A549 (cell line): ENCODE data around the gene TNRC6A. TPM values are rescaled to one million over a fixed set of nuclear protein-coding genes. Genes with fewer than 3 reads are reported as not detected.
A peak's percentile ranks its signal among the peaks of the same experiment; 100 is the strongest.
"Not testable (repeated sequence)": the region's sequence is repeated elsewhere in the genome, so short reads cannot be mapped to it uniquely, and the experiment has no call there.

Source experiments
- ATAC-seq, 2 experiments: fragments of 200-7000 bp in 1 of 2; fragments of >200 bp in 1 of 2; cut with Nextera tagmentation in 1 of 2; cut with Tn5 transposase in 1 of 2; 3 replicates each; pipeline versions ENCODE4 v1.8.0 to v1.9.1; 2018 to 2020; ENCODE audit warnings: mild to moderate bottlenecking in 1 of 2, moderate library complexity in 1 of 2
- CTCF ChIA-PET: fragments of 300-600 bp; sonication (Branson Sonifier 250); formaldehyde crosslinking; extraction: SDS; loops from one replicate; lab custom pipeline; 2021; ENCODE audit warnings: antibody characterized with exemption, inconsistent platforms; lab: Yijun Ruan, JAX
- POLR2A ChIA-PET: fragments of 350-600 bp; formaldehyde crosslinking; extraction: SDS; loops from one replicate; lab custom pipeline; 2021; ENCODE audit warnings: antibody characterized with exemption, inconsistent platforms; lab: Yijun Ruan, JAX
- DNase-seq, 2 experiments: peaks; one replicate each; pipeline versions ENCODE4 v3.0.0 to v3.0.0-alpha.2; 2011 to 2016; ENCODE audit warnings: low read depth in 1 of 2, low spot score in 1 of 2
- FAIRE-seq: peaks from 2 replicates; lab custom pipeline; 2011; peaks lifted over from hg19 to GRCh38; lab: Jason Lieb, UNC
- H3K27ac ChIP-seq, 2 experiments: fragments of >200 bp; sonication (Bioruptor Twin); formaldehyde crosslinking; 3 replicates each; pipeline ENCODE4 v1.5.1; 2016 to 2017
- H3K4me1 ChIP-seq: fragments of >200 bp; sonication (Bioruptor Twin); formaldehyde crosslinking; 3 replicates; pipeline ENCODE4 v1.6.1; 2016
- H3K4me2 ChIP-seq: fragments of >200 bp; sonication (Bioruptor Twin); formaldehyde crosslinking; 3 replicates; pipeline ENCODE4 v1.6.1; 2016
- H3K4me3 ChIP-seq: fragments of >200 bp; sonication (Bioruptor Twin); formaldehyde crosslinking; 3 replicates; pipeline ENCODE4 v1.5.1; 2016
- H3K9me3 ChIP-seq: fragments of >200 bp; sonication (Bioruptor Twin); formaldehyde crosslinking; 3 replicates; pipeline ENCODE4 v1.6.1; 2016
- CEBPB ChIP-seq, 2 experiments: fragments of >200 bp in 1 of 2; sonication (Bioruptor Twin) in 1 of 2; formaldehyde crosslinking in 1 of 2; IDR thresholded peaks; 2 replicates each; pipeline ENCODE4 v1.6.1; 2012 to 2016
- CHD4 ChIP-seq: fragments of 200-600 bp; sonication (generic); IDR thresholded peaks from 2 replicates; pipeline ENCODE4 v1.6.1; 2016; ENCODE audit warnings: antibody characterized with exemption, mild to moderate bottlenecking, borderline replicate concordance
- EHMT2 ChIP-seq: fragments of 200-600 bp; sonication (generic); IDR thresholded peaks from 2 replicates; pipeline ENCODE4 v1.6.1; 2016; ENCODE audit warnings: antibody characterized with exemption, low read depth, mild to moderate bottlenecking, moderate library complexity
- ESRRA ChIP-seq: fragments of 150-350 bp; IDR thresholded peaks from 2 replicates; pipeline ENCODE4 v1.6.1; 2014; ENCODE audit warnings: mild to moderate bottlenecking, low read length, borderline replicate concordance
- HEYL ChIP-seq: fragments of 250-450 bp; sonication (Bioruptor Pico); IDR thresholded peaks from 2 replicates; pipeline ENCODE4 v1.8.0; 2021; ENCODE audit warnings: mild to moderate bottlenecking, moderate library complexity
- HOXA7 ChIP-seq: fragments of 250-450 bp; sonication (Bioruptor Pico); IDR thresholded peaks from 2 replicates; pipeline ENCODE4 v1.5.0; 2020; ENCODE audit warnings: mild to moderate bottlenecking, moderate library complexity
- HOXB5 ChIP-seq: fragments of 250-450 bp; sonication (Bioruptor Pico); IDR thresholded peaks from 2 replicates; pipeline ENCODE4 v1.5.0; 2020; ENCODE audit warnings: mild to moderate bottlenecking, moderate library complexity
- KDM1A ChIP-seq: fragments of 200-600 bp; sonication (generic); IDR thresholded peaks from 2 replicates; pipeline ENCODE4 v1.6.1; 2016; ENCODE audit warnings: low read depth, mild to moderate bottlenecking
- KDM5A ChIP-seq: fragments of 200-600 bp; sonication (generic); IDR thresholded peaks from 2 replicates; pipeline ENCODE4 v1.6.1; 2016; ENCODE audit warnings: antibody characterized with exemption, mild to moderate bottlenecking
- MYC ChIP-seq: IDR thresholded peaks from 2 replicates; pipeline ENCODE4 v1.6.1; 2012; ENCODE audit warnings: mild to moderate bottlenecking, inconsistent platforms, low read length, improper control_type of control experiment, borderline replicate concordance
- NFE2L2 ChIP-seq: fragments of 150-350 bp; conservative IDR thresholded peaks from 2 replicates; pipeline ENCODE4 v1.6.1; 2014; ENCODE audit warnings: low read length
- NR3C1 ChIP-seq: fragments of >200 bp; sonication (Bioruptor Twin); formaldehyde crosslinking; IDR thresholded peaks from 3 replicates; pipeline ENCODE4 v1.6.1; 2017
- PHF8 ChIP-seq: fragments of 200-600 bp; sonication (generic); IDR thresholded peaks from 2 replicates; pipeline ENCODE4 v1.6.1; 2016; ENCODE audit warnings: low read depth, mild to moderate bottlenecking, antibody characterized with exemption, moderate library complexity, borderline replicate concordance
- POLR2AphosphoS2 ChIP-seq: conservative IDR thresholded peaks from 2 replicates; pipeline ENCODE4 v1.6.1; 2012; ENCODE audit warnings: low read length, improper control_type of control experiment, inconsistent platforms
- RAD21 ChIP-seq, 2 experiments: fragments of >200 bp in 1 of 2; sonication (Bioruptor Twin) in 1 of 2; formaldehyde crosslinking in 1 of 2; IDR thresholded peaks in 1 of 2; conservative IDR thresholded peaks in 1 of 2; 2 replicates in 1 of 2; 3 replicates in 1 of 2; pipeline ENCODE4 v1.6.1; 2012 to 2018; ENCODE audit warnings: inconsistent platforms in 1 of 2
- RARB ChIP-seq: fragments of 250-450 bp; sonication (Bioruptor Pico); IDR thresholded peaks from 2 replicates; pipeline ENCODE4 v1.8.0; 2021; ENCODE audit warnings: mild to moderate bottlenecking, moderate library complexity
- ZC3H11A ChIP-seq: fragments of 450-650 bp; IDR thresholded peaks from 2 replicates; pipeline ENCODE4 v1.6.1; 2014; ENCODE audit warnings: antibody characterized with exemption, mild to moderate bottlenecking
- ZFP36 ChIP-seq: fragments of 450-650 bp; IDR thresholded peaks from 2 replicates; pipeline ENCODE4 v1.6.1; 2014; ENCODE audit warnings: borderline replicate concordance; ENCODE audit not compliant: partially characterized antibody
- ZNF302 ChIP-seq: fragments of 250-450 bp; sonication (Bioruptor Pico); IDR thresholded peaks from 2 replicates; pipeline ENCODE4 v1.9.0; 2021; ENCODE audit warnings: inconsistent platforms, mild to moderate bottlenecking, moderate library complexity
- WGBS: methylation state at CpG from one replicate; pipeline ENCODE4 v1.1.6; 2017; ENCODE audit errors: missing lambda C conversion rate; 5-methylcytosine and 5-hydroxymethylcytosine counted together
- polyA plus RNA-seq, 4 experiments: library from polyadenylated mRNA; depleted of rRNA in 3 of 4; stranded (reverse); fragments of >200 nt; fragmentation: RNase III in 1 of 4; extraction: RNeasy Plus Mini Kit Qiagen cat#74134 plus additional on column Dnase treatment in 1 of 4; gene quantifications; 2 replicates in 3 of 4; 3 replicates in 1 of 4; pipeline ENCODE4 v1.2.3, GENCODE V29; 2011 to 2017
- TF ChIP-seq, protein P1 (sequence below): fragments of >200 bp; sonication (Bioruptor Twin); formaldehyde crosslinking; IDR thresholded peaks from 2 replicates; pipeline ENCODE4 v1.6.1; 2016
- TF ChIP-seq, protein P2 (sequence below): fragments of 150-350 bp; IDR thresholded peaks from 2 replicates; pipeline ENCODE4 v1.6.1; 2014; ENCODE audit warnings: low read depth, mild to moderate bottlenecking, low read length
- TF ChIP-seq, protein P3 (sequence below): IDR thresholded peaks from 2 replicates; pipeline ENCODE4 v1.6.1; 2012

Gene TNRC6A
- polyA plus RNA-seq, 2 of the 4 experiments (the other 2 are of a cell fraction) = 26.7 to 51.6 TPM

DNA sequence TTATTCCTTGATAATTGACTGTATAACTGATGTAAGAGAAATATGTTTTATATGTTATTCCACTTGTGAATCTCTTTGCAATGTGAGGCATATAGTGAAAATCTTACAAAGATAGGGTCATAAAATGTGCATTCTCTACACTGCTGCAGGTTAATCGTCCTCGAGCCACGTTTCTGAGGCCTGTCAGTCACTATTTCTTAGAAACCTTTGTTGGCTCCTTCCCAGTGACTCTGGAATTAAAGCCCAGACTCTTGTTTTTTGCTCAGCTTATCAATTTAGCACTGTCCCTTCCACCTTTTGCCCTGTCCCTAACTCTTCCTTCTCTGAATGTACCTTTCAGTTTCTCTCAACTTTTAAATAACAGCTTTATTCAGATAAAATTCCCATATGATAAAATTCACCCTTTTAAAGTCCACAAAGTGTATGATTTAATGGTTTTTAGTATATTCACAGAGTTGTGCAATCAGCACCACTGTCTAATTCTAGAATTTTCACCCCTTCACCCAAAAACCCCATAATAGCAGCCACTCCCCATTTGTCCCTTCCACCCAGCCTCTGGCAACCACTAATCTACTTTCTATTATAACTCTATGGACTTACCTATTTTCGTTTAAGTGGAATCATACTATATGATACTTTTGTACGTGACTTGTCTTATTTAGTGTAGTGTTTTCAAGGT lies 8.6 kb downstream of the TNRC6A start:
- ATAC-seq = no peak
- ChIA-PET CTCF (interaction anchor here (0.9 to 1.5 kb wide), 2 partner anchors 10 to 84 kb away, joined by 3 to 4 read pairs; no protein-coding TSS in a partner anchor), POLR2A (no interaction called here)
- TF ChIP-seq CEBPB (IDR thresholded peaks at IDR 0.05) (peak; percentile 17 to 30; a peak in 1 of 4 replicates), KDM1A (no peak)
- Histone ChIP-seq H3K27ac (peak overlapping the region; percentile 36 to 57; a peak in 4 of 6 replicates), H3K9me3 (no peaks in the 10 kb centered on the region), H3K4me3 (no peak overlapping the region), H3K4me2 (peak overlapping the region; percentile 66), H3K4me1 (peaks cover 39% of the 10 kb centered on the region)
- no peak for DNase-seq
- FAIRE-seq = no peak
- WGBS = 79% methylated on average over 5 of the region's 5 CpGs

DNA sequence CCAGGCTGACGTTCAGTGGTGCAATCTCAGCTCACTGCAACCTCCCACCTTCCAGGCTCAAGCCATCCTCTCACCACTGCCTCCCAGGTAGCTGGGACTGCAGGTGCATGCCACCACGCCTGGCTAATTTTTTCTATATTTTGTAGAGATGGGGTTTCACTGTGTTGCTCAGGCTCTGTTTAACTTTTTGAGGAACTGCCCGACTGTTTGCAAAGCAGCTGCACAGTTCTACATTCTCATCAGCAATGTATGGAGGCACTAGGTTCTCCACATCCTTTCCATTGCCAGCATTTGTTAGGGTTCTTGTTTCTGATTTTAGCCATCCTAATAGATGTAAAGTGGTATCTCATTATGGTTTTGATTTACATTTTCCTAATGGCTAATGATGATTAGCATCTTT lies 9.4 kb downstream of the TNRC6A start:
- Histone ChIP-seq H3K4me1 (peaks cover 39% of the 10 kb centered on the region), H3K4me3 (no peak overlapping the region)
- ATAC-seq = no peak
- POLR2A ChIA-PET = no interaction called here
- TF ChIP-seq ZNF302 (CRISPR knock-in tag) = no peak
- TF ChIP-seq PHF8 = no peak
- TF ChIP-seq NFE2L2 = no peak
- TF ChIP-seq HOXA7 = no peak
- TF ChIP-seq, protein P1, sequence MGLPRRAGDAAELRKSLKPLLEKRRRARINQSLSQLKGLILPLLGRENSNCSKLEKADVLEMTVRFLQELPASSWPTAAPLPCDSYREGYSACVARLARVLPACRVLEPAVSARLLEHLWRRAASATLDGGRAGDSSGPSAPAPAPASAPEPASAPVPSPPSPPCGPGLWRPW = no peak
- TF ChIP-seq RAD21 (conservative IDR thresholded peaks at IDR 0.05 in 1 of 2, IDR thresholded peaks at IDR 0.05 in 1 of 2) = no peak
- TF ChIP-seq, protein P2, sequence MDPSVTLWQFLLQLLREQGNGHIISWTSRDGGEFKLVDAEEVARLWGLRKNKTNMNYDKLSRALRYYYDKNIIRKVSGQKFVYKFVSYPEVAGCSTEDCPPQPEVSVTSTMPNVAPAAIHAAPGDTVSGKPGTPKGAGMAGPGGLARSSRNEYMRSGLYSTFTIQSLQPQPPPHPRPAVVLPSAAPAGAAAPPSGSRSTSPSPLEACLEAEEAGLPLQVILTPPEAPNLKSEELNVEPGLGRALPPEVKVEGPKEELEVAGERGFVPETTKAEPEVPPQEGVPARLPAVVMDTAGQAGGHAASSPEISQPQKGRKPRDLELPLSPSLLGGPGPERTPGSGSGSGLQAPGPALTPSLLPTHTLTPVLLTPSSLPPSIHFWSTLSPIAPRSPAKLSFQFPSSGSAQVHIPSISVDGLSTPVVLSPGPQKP = no peak
- no peak for TF ChIP-seq MYC
- TF ChIP-seq, all 56 proteins: peak for 0
- no peak overlapping the region for H3K4me2 ChIP-seq
- FAIRE-seq (no peak), DNase-seq (no peak)
- CTCF ChIA-PET = no interaction called here
- 92% methylated on average over 3 of the region's 3 CpGs for WGBS
- H3K9me3 ChIP-seq = no peaks in the 10 kb centered on the region
- H3K27ac ChIP-seq = no peak overlapping the region

DNA sequence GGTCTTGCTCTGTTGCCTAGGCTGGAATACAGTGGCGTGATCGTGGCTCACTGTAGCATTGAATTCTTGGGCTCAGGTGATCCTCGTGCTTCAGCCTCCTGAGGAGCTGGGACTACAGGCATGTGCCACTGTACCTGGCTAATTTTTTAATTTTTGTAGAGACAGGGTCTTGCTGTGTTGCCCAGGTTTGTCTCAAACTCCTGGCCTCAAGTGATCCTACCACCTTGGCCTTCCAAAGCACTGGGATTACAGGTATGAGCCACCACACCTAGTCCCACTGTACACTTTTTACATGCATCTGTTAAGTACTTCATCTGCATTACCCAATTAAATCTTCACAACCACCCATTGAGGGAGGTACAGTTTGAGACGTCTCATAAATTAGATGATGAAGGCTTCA lies 12.4 kb downstream of the TNRC6A start:
- ChIA-PET CTCF (interaction anchor here (1.2 kb wide), 1 partner anchor 162 kb away, joined by 5 read pairs; no protein-coding TSS in a partner anchor), POLR2A (no interaction called here)
- Histone ChIP-seq H3K4me3 (no peak overlapping the region), H3K9me3 (no peaks in the 10 kb centered on the region), H3K4me1 (peaks cover 26% of the 10 kb centered on the region), H3K27ac (no peak overlapping the region), H3K4me2 (no peak overlapping the region)
- ATAC-seq = no peak
- 94% methylated on average over 4 of the region's 4 CpGs for WGBS
- no peak for FAIRE-seq
- DNase-seq = no peak
- TF ChIP-seq NR3C1 = no peak
- TF ChIP-seq, protein P3, sequence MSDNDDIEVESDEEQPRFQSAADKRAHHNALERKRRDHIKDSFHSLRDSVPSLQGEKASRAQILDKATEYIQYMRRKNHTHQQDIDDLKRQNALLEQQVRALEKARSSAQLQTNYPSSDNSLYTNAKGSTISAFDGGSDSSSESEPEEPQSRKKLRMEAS = no peak
- TF ChIP-seq MYC = no peak
- no peak for TF ChIP-seq NFE2L2
- no peak for TF ChIP-seq POLR2AphosphoS2
- TF ChIP-seq ZC3H11A = no peak
- TF ChIP-seq CHD4 = no peak
- no peak for TF ChIP-seq PHF8
- TF ChIP-seq EHMT2 = no peak
- no peak for TF ChIP-seq ZFP36
- no peak for TF ChIP-seq KDM5A
- no peak for TF ChIP-seq HEYL
- TF ChIP-seq ESRRA = no peak
- TF ChIP-seq RARB (CRISPR knock-in tag) = no peak
- no peak for TF ChIP-seq HOXB5 (CRISPR knock-in tag)

DNA sequence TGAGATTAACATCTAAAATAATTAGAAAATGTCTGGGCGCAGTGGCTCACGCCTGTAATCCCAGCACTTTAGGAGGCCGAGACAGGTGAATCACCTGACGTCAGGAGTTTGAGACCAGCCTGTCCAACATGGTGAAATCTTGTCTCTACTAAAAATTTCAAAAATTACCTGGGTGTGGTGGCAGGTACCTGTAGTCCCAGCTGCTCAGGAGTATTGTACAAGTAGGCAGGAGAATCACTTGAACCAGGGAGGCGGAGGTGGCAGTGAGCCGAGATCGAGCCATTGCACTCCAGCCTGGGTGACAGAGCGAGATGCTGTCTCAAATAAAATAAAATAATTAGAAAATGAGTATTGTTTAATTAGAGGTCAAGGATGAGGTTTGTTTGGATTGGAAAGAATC lies 13.2 kb downstream of the TNRC6A start:
- POLR2A ChIA-PET, DNase-seq, ATAC-seq, FAIRE-seq, H3K4me3 ChIP-seq, H3K9me3 ChIP-seq, H3K4me2 ChIP-seq, H3K27ac ChIP-seq, CTCF ChIA-PET: not testable (repeated sequence)
- WGBS = 92% methylated on average over 8 of the region's 8 CpGs
- H3K4me1 ChIP-seq = peaks cover 26% of the 10 kb centered on the region
